Astrocyte of the hippocampus (primary cell): ENCODE measurements around the gene TIAM1.
A peak's percentile ranks its signal among the peaks of the same experiment; 100 is the strongest.

Experiments
- DNase-seq: peaks from one replicate; pipeline ENCODE4 v3.0.0; 2011; ENCODE audit warnings: low read depth, low spot score

The TIAM1 gene

GRCh38 chr21:31284797-31285397, 59.2 kb downstream of the TIAM1 start:
- no peak for DNase-seq

GRCh38 chr21:31283025-31283424, 61.0 kb downstream of the TIAM1 start:
- no peak for DNase-seq

GRCh38 chr21:31282095-31282709, 61.9 kb downstream of the TIAM1 start:
- peak; percentile 82 for DNase-seq

GRCh38 chr21:31281561-31281960, 62.5 kb downstream of the TIAM1 start:
- DNase-seq = no peak

- no peak for DNase-seq
These were observed 64.1 kb downstream of the TIAM1 start for GRCh38 chr21:31279986-31280385.

- DNase-seq = no peak
These were observed 64.8 kb downstream of the TIAM1 start for GRCh38 chr21:31279214-31279613.

GRCh38 chr21:31278511-31279130, 65.4 kb downstream of the TIAM1 start:
- no peak for DNase-seq

- DNase-seq = no peak
These were observed 67.4 kb downstream of the TIAM1 start for GRCh38 chr21:31276663-31277062.

- no peak for DNase-seq
These were observed 68.2 kb downstream of the TIAM1 start for GRCh38 chr21:31275901-31276300.

- DNase-seq = no peak
These were observed 70.8 kb downstream of the TIAM1 start for GRCh38 chr21:31273278-31273677.

- DNase-seq = no peak
These were observed 76.0 kb downstream of the TIAM1 start for GRCh38 chr21:31268090-31268489.

GRCh38 chr21:31267644-31268043, 76.4 kb downstream of the TIAM1 start:
- DNase-seq = no peak

- DNase-seq = no peak
These were observed 77.8 kb downstream of the TIAM1 start for GRCh38 chr21:31266241-31266640.

- peak; percentile 36 for DNase-seq
These were observed 78.6 kb downstream of the TIAM1 start for GRCh38 chr21:31265366-31266013.

GRCh38 chr21:31264574-31264973, 79.5 kb downstream of the TIAM1 start:
- DNase-seq = no peak

GRCh38 chr21:31262728-31263127, 81.3 kb downstream of the TIAM1 start:
- no peak for DNase-seq

- DNase-seq = no peak
These were observed 82.3 kb downstream of the TIAM1 start for GRCh38 chr21:31261759-31262158.

- no peak for DNase-seq
These were observed 83.3 kb downstream of the TIAM1 start for GRCh38 chr21:31260790-31261189.

GRCh38 chr21:31258073-31258472, 86.0 kb downstream of the TIAM1 start:
- peak; percentile 71 for DNase-seq

GRCh38 chr21:31257265-31257664, 86.8 kb downstream of the TIAM1 start:
- DNase-seq = peak; percentile 46

GRCh38 chr21:31255896-31256295, 88.2 kb downstream of the TIAM1 start:
- DNase-seq = peak; percentile 76

- DNase-seq = no peak
These were observed 89.0 kb downstream of the TIAM1 start for GRCh38 chr21:31255036-31255435.

GRCh38 chr21:31254131-31254530, 89.9 kb downstream of the TIAM1 start:
- DNase-seq = no peak
